Measurements from ENCODE around the gene RNU4-1.

GRCh38 chr12:120327593-120327992 is 34.6 kb upstream of the RNU4-1 start, which contains the start of gene PLA2G1B:
- TF ChIP-seq CTCF (optimal IDR thresholded peaks at IDR 0.05 in 1 of 3, IDR thresholded peaks at IDR 0.05 in 1 of 3, conservative IDR thresholded peaks at IDR 0.05 in 1 of 3; ENCODE audit: extremely low read depth in 1 of 3, insufficient read depth in 2 of 3, low read length in 3 of 3) = no peak
- TF ChIP-seq EZH2 (IDR thresholded peaks at IDR 0.05; ENCODE audit: low read length) = no peak

Measured in keratinocyte (primary cell).